ENCODE measurements around the gene PALLD. TPM values are rescaled to one million over a fixed set of nuclear protein-coding genes. Genes with fewer than 3 reads are reported as not detected.
A peak's percentile ranks its signal among the peaks of the same experiment; 100 is the strongest.

Gene PALLD
- total RNA-seq, 1 experiment from 2014 or later, result 18.3 TPM

- Mint-ChIP-seq H3K4me1 (peaks cover 6 to 10% of the 10 kb centered on the region in 2 experiments; a peak in 2 of 4 replicates), H3K36me3 (ENCODE audit: insufficient read depth in 1 of 3, low read depth in 3 of 3) (peaks cover 8 to 32% (median 12%) of the 10 kb centered on the region in 3 experiments), H3K9me3 (peaks cover 15 to 16% of the 10 kb centered on the region in 2 experiments), H3K27me3 (ENCODE audit: low read depth) (no peaks in the 10 kb centered on the region), H3K4me3 (no peak overlapping the region), H3K27ac (peak overlapping the region in 1 of 3 experiments; percentile 90; a peak in 2 of 7 replicates)
- Histone ChIP-seq H4K20me1 (ENCODE audit: control insufficient read depth, insufficient read depth, insufficient read length) (no peaks in the 10 kb centered on the region), H3K4me2 (ENCODE audit: insufficient read depth, insufficient read length, low read length) (no peak overlapping the region), H3T11ph (ENCODE audit: low read length) (no peak overlapping the region), H2AK5ac (ENCODE audit: insufficient read length, low read length) (no peak overlapping the region), H3K79me1 (ENCODE audit: insufficient read depth, low read depth, low read length, poor library complexity, severe bottlenecking) (no peaks in the 10 kb centered on the region), H2BK12ac (ENCODE audit: insufficient read length, low read depth, low read length) (no peak overlapping the region), H2BK15ac (ENCODE audit: low read depth, low read length) (no peak overlapping the region), H3K9me3 (ENCODE audit: control insufficient read depth, low read depth, low read length) (no peaks in the 10 kb centered on the region), H3K27ac (ENCODE audit: insufficient read length, low read depth, low read length) (no peak overlapping the region), H3K23ac (ENCODE audit: insufficient read length, low read depth, low read length) (no peak overlapping the region), H3K18ac (ENCODE audit: insufficient read length, low read depth, low read length) (no peak overlapping the region), H4K91ac (ENCODE audit: insufficient read length, low read depth, low read length) (no peak overlapping the region), H3K23me2 (ENCODE audit: insufficient read length, low read depth, low read length, poor library complexity, severe bottlenecking) (no peaks in the 10 kb centered on the region), H2BK5ac (ENCODE audit: insufficient read length, low read length) (no peak overlapping the region), H3K56ac (ENCODE audit: insufficient read length, low read depth, low read length) (no peak overlapping the region), H3K4ac (ENCODE audit: low read depth, low read length) (no peak overlapping the region), H2BK120ac (ENCODE audit: low read depth, low read length, poor library complexity, severe bottlenecking) (no peak overlapping the region), H2BK20ac (ENCODE audit: low read depth, low read length, poor library complexity, severe bottlenecking) (no peak overlapping the region), H4K8ac (replicated peaks; ENCODE audit: insufficient read length, low read depth, low read length) (no peak overlapping the region), H3K9ac (ENCODE audit: extremely low read depth, insufficient read length, low read length) (no peak overlapping the region), H4K5ac (ENCODE audit: insufficient read length, low read depth, low read length) (no peak overlapping the region), H2AFZ (ENCODE audit: low read length) (no peak overlapping the region), H3K14ac (ENCODE audit: insufficient read depth, low read length) (no peak overlapping the region), H3K79me2 (ENCODE audit: insufficient read depth, low read length) (no peaks in the 10 kb centered on the region), H3K27me3 (ENCODE audit: insufficient read depth, low read length) (no peaks in the 10 kb centered on the region), H3K4me1 (ENCODE audit: insufficient read depth, low read length) (no peaks in the 10 kb centered on the region)
- WGBS (ENCODE audit: extremely low coverage, insufficient read length, low lambda C conversion rate), result no CpG with 5 or more reads among the region's 6 CpGs
- no peak for TF ChIP-seq CTCF (conservative IDR thresholded peaks at IDR 0.05)
- no peak for DNase-seq
Observed at GRCh38 chr4:168930413-168931196, 433.8 kb downstream of the PALLD start.

Measured in H9 (cell line).